Liver (tissue), 9 donors: Measurements from ENCODE around the gene CCSER2. TPM values are rescaled to one million over a fixed set of nuclear protein-coding genes. Genes with fewer than 3 reads are reported as not detected.
"Not testable (repeated sequence)": the region's sequence is repeated elsewhere in the genome, so short reads cannot be mapped to it uniquely, and the experiment has no call there.

ENCODE experiments used
- DNase-seq: peaks from one replicate; pipeline ENCODE4 v3.0.0-alpha.2; 2017; ENCODE audit warnings: low spot score
- H3K27ac ChIP-seq, 2 donors: one replicate each; pipeline ENCODE4 v1.7.0; 2013; ENCODE audit warnings: inconsistent platforms in 2 of 2, low read length in 2 of 2, control low read depth in 1 of 2, low read depth in 1 of 2, mild to moderate bottlenecking in 1 of 2
- H3K27me3 ChIP-seq, 4 donors: one replicate each; pipeline versions ENCODE4 v1.6.1 to v1.7.0; 2013; ENCODE audit warnings: low read length in 3 of 4, inconsistent platforms in 1 of 4, mild to moderate bottlenecking in 1 of 4, moderate library complexity in 1 of 4; ENCODE audit not compliant: control insufficient read depth in 4 of 4, insufficient read depth in 4 of 4
- H3K36me3 ChIP-seq, 4 donors: one replicate each; pipeline versions ENCODE4 v1.6.1 to v1.7.0; 2013; ENCODE audit warnings: low read length in 3 of 4, mild to moderate bottlenecking in 3 of 4, low read depth in 1 of 4, moderate library complexity in 1 of 4; ENCODE audit not compliant: control insufficient read depth in 4 of 4, insufficient read depth in 3 of 4
- H3K4me1 ChIP-seq, 4 donors: one replicate each; pipeline versions ENCODE4 v1.6.1 to v1.7.0; 2013; ENCODE audit warnings: low read length in 3 of 4, mild to moderate bottlenecking in 3 of 4, moderate library complexity in 1 of 4; ENCODE audit not compliant: control insufficient read depth in 4 of 4, insufficient read depth in 4 of 4
- H3K4me3 ChIP-seq, 3 donors: one replicate each; pipeline versions ENCODE4 v1.6.1 to v1.7.0; 2013; ENCODE audit warnings: low read length in 3 of 3, control low read depth in 1 of 3, low read depth in 1 of 3, mild to moderate bottlenecking in 1 of 3
- H3K9ac ChIP-seq, 2 donors: one replicate each; pipeline ENCODE4 v1.7.0; 2013; ENCODE audit warnings: low read length in 2 of 2, mild to moderate bottlenecking in 2 of 2, moderate library complexity in 2 of 2, control low read depth in 1 of 2, low read depth in 1 of 2
- H3K9me3 ChIP-seq, 4 donors: one replicate each; pipeline versions ENCODE4 v1.6.1 to v1.7.0; 2013; ENCODE audit warnings: low read length in 3 of 4; ENCODE audit not compliant: control insufficient read depth in 4 of 4
- EGR1 ChIP-seq, 2 donors: IDR thresholded peaks; 2 replicates each; pipeline ENCODE4 v1.6.1; 2016 to 2018; ENCODE audit warnings: antibody characterized with exemption in 2 of 2, low read depth in 2 of 2
- FOXA1 ChIP-seq: IDR thresholded peaks from 2 replicates; pipeline ENCODE4 v1.6.1; 2016; ENCODE audit warnings: antibody characterized with exemption
- FOXA2 ChIP-seq: IDR thresholded peaks from 2 replicates; pipeline ENCODE4 v1.6.1; 2016; ENCODE audit warnings: antibody characterized with exemption
- GABPA ChIP-seq, 2 donors: IDR thresholded peaks in 1 of 2; conservative IDR thresholded peaks in 1 of 2; 2 replicates each; pipeline ENCODE4 v1.6.1; 2016; ENCODE audit warnings: antibody characterized with exemption in 2 of 2, mild to moderate bottlenecking in 1 of 2, moderate library complexity in 1 of 2
- HNF4A ChIP-seq, 2 donors: conservative IDR thresholded peaks; 2 replicates each; pipeline ENCODE4 v1.6.1; 2016; ENCODE audit warnings: antibody characterized with exemption in 2 of 2, mild to moderate bottlenecking in 2 of 2
- HNF4G ChIP-seq: IDR thresholded peaks from 2 replicates; pipeline ENCODE4 v1.6.1; 2016; ENCODE audit warnings: antibody characterized with exemption
- JUND ChIP-seq, 2 donors: IDR thresholded peaks; 2 replicates each; pipeline ENCODE4 v1.6.1; 2016; ENCODE audit warnings: antibody characterized with exemption in 2 of 2
- NR2F2 ChIP-seq: IDR thresholded peaks from 2 replicates; pipeline ENCODE4 v1.6.1; 2016; ENCODE audit warnings: antibody characterized with exemption
- RAD21 ChIP-seq, 2 donors: IDR thresholded peaks; 2 replicates each; pipeline ENCODE4 v1.6.1; 2016; ENCODE audit warnings: antibody characterized with exemption in 2 of 2, mild to moderate bottlenecking in 2 of 2
- RXRA ChIP-seq, 2 donors: IDR thresholded peaks; 2 replicates each; pipeline ENCODE4 v1.6.1; 2017 to 2018; ENCODE audit warnings: antibody characterized with exemption in 2 of 2, mild to moderate bottlenecking in 1 of 2
- SP1 ChIP-seq: IDR thresholded peaks from 2 replicates; pipeline ENCODE4 v1.6.1; 2018; ENCODE audit warnings: antibody characterized with exemption, mild to moderate bottlenecking
- TAF1 ChIP-seq: conservative IDR thresholded peaks from 2 replicates; pipeline ENCODE4 v1.6.1; 2016; ENCODE audit warnings: antibody characterized with exemption, mild to moderate bottlenecking
- YY1 ChIP-seq: IDR thresholded peaks from 2 replicates; pipeline ENCODE4 v1.6.1; 2016; ENCODE audit warnings: antibody characterized with exemption, mild to moderate bottlenecking
- WGBS: extraction: QIAGEN DNeasy Blood & Tissue Kit; methylation state at CpG from one replicate; pipeline ENCODE4 v1.1.7; 2013; 5-methylcytosine and 5-hydroxymethylcytosine counted together
- polyA plus RNA-seq, 2 donors: library from polyadenylated mRNA; stranded (reverse) in 1 of 2; unstranded in 1 of 2; fragments of 200-250 nt in 1 of 2; fragments of >200 nt in 1 of 2; fragmentation: Nextera tagmentation in 1 of 2; extraction: Ambion mirVana in 1 of 2; gene quantifications; one replicate each; pipeline versions ENCODE4 v1.2.1 to v1.2.3, GENCODE V29; 2013 to 2015
- total RNA-seq, 2 donors: library from RNA; depleted of rRNA; stranded (reverse); fragments of >200 nt; gene quantifications; one replicate each; pipeline ENCODE4 v1.2.3, GENCODE V29; 2014
- TF ChIP-seq, protein P1 (sequence below): IDR thresholded peaks from 2 replicates; pipeline ENCODE4 v1.6.1; 2016; ENCODE audit warnings: antibody characterized with exemption
- TF ChIP-seq, protein P2 (sequence below): IDR thresholded peaks from 2 replicates; pipeline ENCODE4 v1.6.1; 2016; ENCODE audit warnings: antibody characterized with exemption, mild to moderate bottlenecking
- TF ChIP-seq, protein P3 (sequence below): IDR thresholded peaks from 2 replicates; pipeline ENCODE4 v1.6.1; 2016; ENCODE audit warnings: antibody characterized with exemption
- TF ChIP-seq, protein P4 (sequence below): IDR thresholded peaks from 2 replicates; pipeline ENCODE4 v1.6.1; 2016; ENCODE audit warnings: antibody characterized with exemption
- TF ChIP-seq, protein P5 (sequence below): fragments of 150-350 bp; IDR thresholded peaks from 2 replicates; pipeline ENCODE4 v1.5.1; 2017; ENCODE audit warnings: improper control_type of control experiment, low read depth, low read length; ENCODE audit not compliant: missing input control
- donor health status: healthy.
- donor health status: healthy.
- donor health status: healthy.
- donor health status: healthy.
- donor health status: healthy.

Gene CCSER2
- total and polyA plus RNA-seq, 4 donors, result 5.6 to 18.2 (median 12.1) TPM

DNA sequence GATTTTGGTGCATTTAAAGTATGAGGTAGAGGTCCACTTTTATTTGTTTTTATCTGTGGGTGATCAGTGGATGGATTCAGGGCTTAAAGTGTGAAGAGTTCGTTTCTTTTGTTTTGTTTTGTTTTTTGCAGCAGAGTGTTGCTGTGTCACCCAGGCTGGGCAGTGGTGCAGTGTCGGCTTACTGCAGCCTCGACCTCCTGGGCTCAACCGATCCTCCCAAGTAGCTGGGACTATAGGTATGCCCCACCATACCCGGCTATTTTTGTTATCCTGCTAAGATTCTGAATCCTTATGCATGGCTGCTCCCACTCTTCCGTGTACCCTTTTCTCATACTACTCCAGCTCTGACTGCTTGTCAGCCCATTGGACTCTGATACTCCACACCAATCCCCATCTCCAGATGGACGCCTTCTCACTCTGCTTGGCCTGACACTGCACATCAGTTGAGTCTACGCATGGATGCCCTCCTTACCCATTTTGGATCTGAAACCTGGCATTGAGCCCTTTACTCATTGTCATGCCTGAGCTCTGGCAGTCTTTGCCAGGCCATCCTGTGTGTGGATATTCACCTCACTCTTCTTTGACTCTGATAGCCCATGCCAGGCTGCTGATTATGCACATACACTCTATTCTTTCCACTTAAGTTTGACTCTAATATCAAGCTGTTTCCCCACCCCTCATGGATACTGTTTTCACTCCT is 119.5 kb downstream of the CCSER2 start:
- 96% methylated on average over 8 of the region's 8 CpGs for WGBS
- H3K36me3 ChIP-seq, result peaks cover 0 to 3% (median 0%) of the 10 kb centered on the region in 4 donors

DNA sequence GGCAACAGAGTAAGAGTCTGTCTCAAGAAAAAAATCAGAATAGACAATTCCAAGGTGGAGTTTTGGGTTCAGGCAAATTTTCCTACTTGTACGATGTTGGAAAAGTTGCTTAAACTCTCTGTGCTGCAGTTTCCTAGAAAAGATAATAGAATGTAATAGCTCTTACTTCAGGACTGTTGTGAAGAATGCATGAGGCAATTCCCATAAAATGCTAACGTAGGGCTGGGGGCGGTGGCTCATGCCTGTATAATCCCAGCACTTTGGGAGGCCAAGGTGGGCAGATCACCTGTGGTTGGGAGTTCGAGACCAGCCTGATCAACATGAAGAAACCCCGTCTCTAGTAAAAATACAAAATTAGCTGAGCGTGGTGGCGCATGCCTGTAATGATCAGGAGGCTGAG is 121.0 kb downstream of the CCSER2 start:
- 98% methylated on average over 7 of the region's 7 CpGs for WGBS

More for the DNA sequence above, 119.5 kb downstream of the CCSER2 start:
- no peaks in the 10 kb centered on the region for H3K4me1 ChIP-seq
- no peak for DNase-seq
- H3K4me3 ChIP-seq, result no peak overlapping the region
- no peaks in the 10 kb centered on the region for H3K27me3 ChIP-seq
- TF ChIP-seq, protein P1, sequence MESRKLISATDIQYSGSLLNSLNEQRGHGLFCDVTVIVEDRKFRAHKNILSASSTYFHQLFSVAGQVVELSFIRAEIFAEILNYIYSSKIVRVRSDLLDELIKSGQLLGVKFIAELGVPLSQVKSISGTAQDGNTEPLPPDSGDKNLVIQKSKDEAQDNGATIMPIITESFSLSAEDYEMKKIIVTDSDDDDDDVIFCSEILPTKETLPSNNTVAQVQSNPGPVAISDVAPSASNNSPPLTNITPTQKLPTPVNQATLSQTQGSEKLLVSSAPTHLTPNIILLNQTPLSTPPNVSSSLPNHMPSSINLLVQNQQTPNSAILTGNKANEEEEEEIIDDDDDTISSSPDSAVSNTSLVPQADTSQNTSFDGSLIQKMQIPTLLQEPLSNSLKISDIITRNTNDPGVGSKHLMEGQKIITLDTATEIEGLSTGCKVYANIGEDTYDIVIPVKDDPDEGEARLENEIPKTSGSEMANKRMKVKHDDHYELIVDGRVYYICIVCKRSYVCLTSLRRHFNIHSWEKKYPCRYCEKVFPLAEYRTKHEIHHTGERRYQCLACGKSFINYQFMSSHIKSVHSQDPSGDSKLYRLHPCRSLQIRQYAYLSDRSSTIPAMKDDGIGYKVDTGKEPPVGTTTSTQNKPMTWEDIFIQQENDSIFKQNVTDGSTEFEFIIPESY, result no peak
- TF ChIP-seq RXRA (IDR thresholded peaks at IDR 0.05) (no peak), HNF4G (no peak), TAF1 (no peak), HNF4A (conservative IDR thresholded peaks at IDR 0.05) (no peak), JUND (IDR thresholded peaks at IDR 0.05) (no peak), SP1 (no peak), GABPA (IDR thresholded peaks at IDR 0.05 in 1 of 2, conservative IDR thresholded peaks at IDR 0.05 in 1 of 2) (no peak), NR2F2 (no peak), FOXA2 (no peak), YY1 (no peak), RAD21 (IDR thresholded peaks at IDR 0.05) (no peak), FOXA1 (no peak), EGR1 (IDR thresholded peaks at IDR 0.05; ENCODE audit: low read depth in 2 of 2) (no peak)
- TF ChIP-seq, protein P2, sequence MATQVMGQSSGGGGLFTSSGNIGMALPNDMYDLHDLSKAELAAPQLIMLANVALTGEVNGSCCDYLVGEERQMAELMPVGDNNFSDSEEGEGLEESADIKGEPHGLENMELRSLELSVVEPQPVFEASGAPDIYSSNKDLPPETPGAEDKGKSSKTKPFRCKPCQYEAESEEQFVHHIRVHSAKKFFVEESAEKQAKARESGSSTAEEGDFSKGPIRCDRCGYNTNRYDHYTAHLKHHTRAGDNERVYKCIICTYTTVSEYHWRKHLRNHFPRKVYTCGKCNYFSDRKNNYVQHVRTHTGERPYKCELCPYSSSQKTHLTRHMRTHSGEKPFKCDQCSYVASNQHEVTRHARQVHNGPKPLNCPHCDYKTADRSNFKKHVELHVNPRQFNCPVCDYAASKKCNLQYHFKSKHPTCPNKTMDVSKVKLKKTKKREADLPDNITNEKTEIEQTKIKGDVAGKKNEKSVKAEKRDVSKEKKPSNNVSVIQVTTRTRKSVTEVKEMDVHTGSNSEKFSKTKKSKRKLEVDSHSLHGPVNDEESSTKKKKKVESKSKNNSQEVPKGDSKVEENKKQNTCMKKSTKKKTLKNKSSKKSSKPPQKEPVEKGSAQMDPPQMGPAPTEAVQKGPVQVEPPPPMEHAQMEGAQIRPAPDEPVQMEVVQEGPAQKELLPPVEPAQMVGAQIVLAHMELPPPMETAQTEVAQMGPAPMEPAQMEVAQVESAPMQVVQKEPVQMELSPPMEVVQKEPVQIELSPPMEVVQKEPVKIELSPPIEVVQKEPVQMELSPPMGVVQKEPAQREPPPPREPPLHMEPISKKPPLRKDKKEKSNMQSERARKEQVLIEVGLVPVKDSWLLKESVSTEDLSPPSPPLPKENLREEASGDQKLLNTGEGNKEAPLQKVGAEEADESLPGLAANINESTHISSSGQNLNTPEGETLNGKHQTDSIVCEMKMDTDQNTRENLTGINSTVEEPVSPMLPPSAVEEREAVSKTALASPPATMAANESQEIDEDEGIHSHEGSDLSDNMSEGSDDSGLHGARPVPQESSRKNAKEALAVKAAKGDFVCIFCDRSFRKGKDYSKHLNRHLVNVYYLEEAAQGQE, result no peak
- TF ChIP-seq, protein P3, sequence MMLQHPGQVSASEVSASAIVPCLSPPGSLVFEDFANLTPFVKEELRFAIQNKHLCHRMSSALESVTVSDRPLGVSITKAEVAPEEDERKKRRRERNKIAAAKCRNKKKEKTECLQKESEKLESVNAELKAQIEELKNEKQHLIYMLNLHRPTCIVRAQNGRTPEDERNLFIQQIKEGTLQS, result no peak
- TF ChIP-seq, protein P4, sequence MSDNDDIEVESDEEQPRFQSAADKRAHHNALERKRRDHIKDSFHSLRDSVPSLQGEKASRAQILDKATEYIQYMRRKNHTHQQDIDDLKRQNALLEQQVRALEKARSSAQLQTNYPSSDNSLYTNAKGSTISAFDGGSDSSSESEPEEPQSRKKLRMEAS, result no peak
- TF ChIP-seq, protein P5, sequence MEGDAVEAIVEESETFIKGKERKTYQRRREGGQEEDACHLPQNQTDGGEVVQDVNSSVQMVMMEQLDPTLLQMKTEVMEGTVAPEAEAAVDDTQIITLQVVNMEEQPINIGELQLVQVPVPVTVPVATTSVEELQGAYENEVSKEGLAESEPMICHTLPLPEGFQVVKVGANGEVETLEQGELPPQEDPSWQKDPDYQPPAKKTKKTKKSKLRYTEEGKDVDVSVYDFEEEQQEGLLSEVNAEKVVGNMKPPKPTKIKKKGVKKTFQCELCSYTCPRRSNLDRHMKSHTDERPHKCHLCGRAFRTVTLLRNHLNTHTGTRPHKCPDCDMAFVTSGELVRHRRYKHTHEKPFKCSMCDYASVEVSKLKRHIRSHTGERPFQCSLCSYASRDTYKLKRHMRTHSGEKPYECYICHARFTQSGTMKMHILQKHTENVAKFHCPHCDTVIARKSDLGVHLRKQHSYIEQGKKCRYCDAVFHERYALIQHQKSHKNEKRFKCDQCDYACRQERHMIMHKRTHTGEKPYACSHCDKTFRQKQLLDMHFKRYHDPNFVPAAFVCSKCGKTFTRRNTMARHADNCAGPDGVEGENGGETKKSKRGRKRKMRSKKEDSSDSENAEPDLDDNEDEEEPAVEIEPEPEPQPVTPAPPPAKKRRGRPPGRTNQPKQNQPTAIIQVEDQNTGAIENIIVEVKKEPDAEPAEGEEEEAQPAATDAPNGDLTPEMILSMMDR, result no peak
- no peaks in the 10 kb centered on the region for H3K9me3 ChIP-seq
- no peak overlapping the region for H3K9ac ChIP-seq
- H3K27ac ChIP-seq, result no peak overlapping the region

More for the DNA sequence above, 121.0 kb downstream of the CCSER2 start:
- not testable (repeated sequence) for H3K27me3 ChIP-seq, H3K4me3 ChIP-seq, H3K9me3 ChIP-seq, H3K36me3 ChIP-seq, H3K4me1 ChIP-seq, DNase-seq, H3K9ac ChIP-seq, H3K27ac ChIP-seq
